ENCODE data around the gene CLTC. TPM values are rescaled to one million over a fixed set of nuclear protein-coding genes. Genes with fewer than 3 reads are reported as not detected.
A peak's percentile ranks its signal among the peaks of the same experiment; 100 is the strongest.

The CLTC gene
- total and polyA plus RNA-seq, 3 experiments from 2014 or later: 41.1 to 183 (median 177) TPM

- CTCF ChIA-PET: interaction anchor here (2.0 kb wide), 1 partner anchor 9 kb away, joined by 4 read pairs; no protein-coding TSS in a partner anchor
- Mint-ChIP-seq H3K4me1 (peaks cover 8 to 25% (median 13%) of the 10 kb centered on the region in 3 donors), H3K27me3 (no peaks in the 10 kb centered on the region), H3K36me3 (peaks cover 0 to 88% (median 6%) of the 10 kb centered on the region in 3 donors), H3K9me3 (no peaks in the 10 kb centered on the region), H3K27ac (peak overlapping the region; percentile 28 to 84 (median 50)), H3K4me3 (no peak overlapping the region)
- no peak for DNase-seq
- Histone ChIP-seq H3K4me3 (ENCODE audit: low read length) (no peak overlapping the region), H3K27ac (ENCODE audit: low read depth, low read length) (no peak overlapping the region), H3K27me3 (ENCODE audit: insufficient read depth, low read length, poor library complexity, severe bottlenecking) (no peaks in the 10 kb centered on the region), H3K36me3 (ENCODE audit: insufficient read depth, low read length) (peaks cover 60% of the 10 kb centered on the region), H3K9me3 (ENCODE audit: low read length) (no peaks in the 10 kb centered on the region), H3K4me1 (ENCODE audit: insufficient read depth, low read length) (no peaks in the 10 kb centered on the region)
- POLR2A ChIA-PET: no interaction called here
Observed at GRCh38 chr17:59669944-59670343, 50.2 kb downstream of the CLTC start.

GRCh38 chr17:59671386-59671785 lies 51.7 kb downstream of the CLTC start:
- peaks cover 8 to 25% (median 13%) of the 10 kb centered on the region in 3 donors for H3K4me1 Mint-ChIP-seq

DNA sequence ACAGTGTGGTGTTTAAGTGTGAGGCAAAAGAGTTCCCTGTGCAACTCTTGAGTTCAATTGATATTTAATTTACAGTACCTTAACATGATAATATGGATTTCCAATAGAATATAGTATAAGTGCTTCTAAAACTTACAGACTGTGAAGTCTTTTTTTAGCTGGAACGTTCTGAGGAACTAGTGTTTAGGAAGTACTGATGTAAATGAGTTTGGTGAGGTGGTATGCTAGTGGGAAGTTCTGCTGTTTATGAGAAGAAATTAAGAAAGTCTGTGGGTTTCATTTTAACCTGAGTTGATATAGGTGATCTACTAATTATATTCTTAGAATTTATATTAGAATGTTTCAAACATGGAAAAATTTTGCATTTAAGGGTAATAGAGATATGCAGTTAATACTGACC lies 55.5 kb downstream of the CLTC start:
- no peak for DNase-seq
- CTCF ChIA-PET: no interaction called here
- H3K36me3 ChIP-seq (ENCODE audit: insufficient read depth, low read length): peaks cover 70% of the 10 kb centered on the region
- POLR2A ChIA-PET: interaction anchor here (0.6 to 1.2 kb wide), 2 partner anchors 9 to 219 kb away, joined by 3 read pairs; no protein-coding TSS in a partner anchor
- H3K4me1 Mint-ChIP-seq: peaks cover 7 to 15% (median 9%) of the 10 kb centered on the region in 3 donors
- no peaks in the 10 kb centered on the region for H3K4me1 ChIP-seq (ENCODE audit: insufficient read depth, low read length)
- H3K9me3 ChIP-seq (ENCODE audit: low read length): no peaks in the 10 kb centered on the region
- H3K27ac ChIP-seq (ENCODE audit: low read depth, low read length): no peak overlapping the region
- peak overlapping the region in 2 of 8 donors; percentile 26 to 29 for H3K27ac Mint-ChIP-seq
- no peaks in the 10 kb centered on the region for H3K9me3 Mint-ChIP-seq
- no peak overlapping the region for H3K4me3 Mint-ChIP-seq
- H3K36me3 Mint-ChIP-seq: peaks cover 0 to 85% (median 9%) of the 10 kb centered on the region in 3 donors
- no peaks in the 10 kb centered on the region for H3K27me3 ChIP-seq (ENCODE audit: insufficient read depth, low read length, poor library complexity, severe bottlenecking)
- no peaks in the 10 kb centered on the region for H3K27me3 Mint-ChIP-seq
- H3K4me3 ChIP-seq (ENCODE audit: low read length): no peak overlapping the region

More at GRCh38 chr17:59671386-59671785, 51.7 kb downstream of the CLTC start:
- Histone ChIP-seq H3K27ac (ENCODE audit: low read depth, low read length) (no peak overlapping the region), H3K9me3 (ENCODE audit: low read length) (no peaks in the 10 kb centered on the region), H3K4me3 (ENCODE audit: low read length) (no peak overlapping the region), H3K4me1 (ENCODE audit: insufficient read depth, low read length) (no peaks in the 10 kb centered on the region), H3K36me3 (ENCODE audit: insufficient read depth, low read length) (peaks cover 61% of the 10 kb centered on the region), H3K27me3 (ENCODE audit: insufficient read depth, low read length, poor library complexity, severe bottlenecking) (no peaks in the 10 kb centered on the region)
- peaks cover 0 to 87% (median 4%) of the 10 kb centered on the region in 3 donors for H3K36me3 Mint-ChIP-seq
- no peak for DNase-seq
- no peaks in the 10 kb centered on the region for H3K9me3 Mint-ChIP-seq
- ChIA-PET CTCF (no interaction called here), POLR2A (interaction anchor here (0.5 kb wide), 1 partner anchor 52 kb away, joined by 3 read pairs; no protein-coding TSS in a partner anchor)
- H3K4me3 Mint-ChIP-seq: no peak overlapping the region
- H3K27me3 Mint-ChIP-seq: no peaks in the 10 kb centered on the region
- H3K27ac Mint-ChIP-seq: peak overlapping the region in 7 of 8 donors; percentile 46 to 82 (median 76)

DNA sequence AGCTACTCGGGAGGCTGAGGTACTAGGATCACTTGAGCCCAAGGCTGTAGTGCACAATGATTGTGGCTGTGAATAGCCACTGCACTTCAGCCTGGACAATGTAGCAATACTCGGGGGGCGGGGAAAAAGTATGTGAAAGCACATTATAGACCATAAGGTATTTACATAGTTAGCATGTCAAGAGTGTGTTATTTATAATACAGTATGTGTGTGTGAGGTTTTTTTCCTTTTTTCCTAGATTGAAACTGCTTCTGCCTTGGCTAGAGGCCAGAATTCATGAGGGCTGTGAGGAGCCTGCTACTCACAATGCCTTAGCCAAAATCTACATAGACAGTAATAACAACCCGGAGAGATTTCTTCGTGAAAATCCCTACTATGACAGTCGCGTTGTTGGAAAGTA lies 57.0 kb downstream of the CLTC start:
- H3K4me3 Mint-ChIP-seq: no peak overlapping the region
- H3K27ac ChIP-seq (ENCODE audit: low read depth, low read length): no peak overlapping the region

DNA sequence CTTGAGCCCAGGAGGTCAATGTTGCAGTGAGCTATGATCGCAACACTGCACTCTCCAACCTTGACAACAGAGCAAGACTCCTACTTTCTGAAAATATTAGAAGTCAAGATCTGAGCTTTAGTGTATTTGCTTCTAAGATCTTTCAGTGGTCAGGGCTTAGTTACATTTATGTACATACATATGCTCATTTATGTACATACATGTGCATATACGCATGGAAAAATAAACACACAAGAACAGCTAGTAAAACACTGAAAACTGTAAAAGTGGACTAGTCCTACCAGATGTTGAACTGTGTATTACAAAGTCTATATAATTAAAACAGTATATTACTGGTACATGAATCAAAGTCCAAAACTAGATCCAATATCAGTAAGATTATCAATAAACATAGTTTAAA lies 59.2 kb downstream of the CLTC start:
- H3K9me3 ChIP-seq (ENCODE audit: low read length): no peaks in the 10 kb centered on the region
- H3K27ac ChIP-seq (ENCODE audit: low read depth, low read length): no peak overlapping the region
- no peaks in the 10 kb centered on the region for H3K27me3 ChIP-seq (ENCODE audit: insufficient read depth, low read length, poor library complexity, severe bottlenecking)
- H3K4me1 ChIP-seq (ENCODE audit: insufficient read depth, low read length): no peaks in the 10 kb centered on the region
- ChIA-PET POLR2A (no interaction called here), CTCF (interaction anchor here (0.7 to 1.3 kb wide), 2 partner anchors 23 to 30 kb away, joined by 3 read pairs; no protein-coding TSS in a partner anchor)
- no peaks in the 10 kb centered on the region for H3K4me1 Mint-ChIP-seq
- peaks cover 86% of the 10 kb centered on the region for H3K36me3 ChIP-seq (ENCODE audit: insufficient read depth, low read length)
- H3K36me3 Mint-ChIP-seq: peaks cover 0 to 93% (median 22%) of the 10 kb centered on the region in 3 donors
- no peak for DNase-seq
- H3K9me3 Mint-ChIP-seq: no peaks in the 10 kb centered on the region
- no peak overlapping the region for H3K27ac Mint-ChIP-seq
- H3K4me3 Mint-ChIP-seq: no peak overlapping the region
- H3K4me3 ChIP-seq (ENCODE audit: low read length): no peak overlapping the region
- H3K27me3 Mint-ChIP-seq: no peaks in the 10 kb centered on the region

More for the DNA sequence above, 57.0 kb downstream of the CLTC start:
- H3K27ac Mint-ChIP-seq: peak overlapping the region in 5 of 8 donors; percentile 15 to 84 (median 71)
- Histone ChIP-seq H3K4me3 (ENCODE audit: low read length) (no peak overlapping the region), H3K36me3 (ENCODE audit: insufficient read depth, low read length) (peaks cover 73% of the 10 kb centered on the region), H3K4me1 (ENCODE audit: insufficient read depth, low read length) (no peaks in the 10 kb centered on the region), H3K27me3 (ENCODE audit: insufficient read depth, low read length, poor library complexity, severe bottlenecking) (no peaks in the 10 kb centered on the region), H3K9me3 (ENCODE audit: low read length) (no peaks in the 10 kb centered on the region)
- peaks cover 0 to 86% (median 12%) of the 10 kb centered on the region in 3 donors for H3K36me3 Mint-ChIP-seq
- no peak for DNase-seq
- H3K27me3 Mint-ChIP-seq: no peaks in the 10 kb centered on the region
- ChIA-PET CTCF (no interaction called here), POLR2A (no interaction called here)
- H3K4me1 Mint-ChIP-seq: peaks cover under 1 to 2% (median under 1%) of the 10 kb centered on the region in 3 donors
- no peaks in the 10 kb centered on the region for H3K9me3 Mint-ChIP-seq

- no peaks in the 10 kb centered on the region for H3K9me3 Mint-ChIP-seq
- H3K4me3 Mint-ChIP-seq: no peak overlapping the region
- H3K27me3 ChIP-seq (ENCODE audit: insufficient read depth, low read length, poor library complexity, severe bottlenecking): no peaks in the 10 kb centered on the region
- ChIA-PET POLR2A (no interaction called here), CTCF (no interaction called here)
- peaks cover 0 to 92% (median 22%) of the 10 kb centered on the region in 3 donors for H3K36me3 Mint-ChIP-seq
- no peaks in the 10 kb centered on the region for H3K4me1 Mint-ChIP-seq
- DNase-seq: no peak
- peaks cover 79% of the 10 kb centered on the region for H3K36me3 ChIP-seq (ENCODE audit: insufficient read depth, low read length)
- H3K27ac ChIP-seq (ENCODE audit: low read depth, low read length): no peak overlapping the region
- no peaks in the 10 kb centered on the region for H3K9me3 ChIP-seq (ENCODE audit: low read length)
- H3K27ac Mint-ChIP-seq: no peak overlapping the region
- no peak overlapping the region for H3K4me3 ChIP-seq (ENCODE audit: low read length)
- H3K4me1 ChIP-seq (ENCODE audit: insufficient read depth, low read length): no peaks in the 10 kb centered on the region
- H3K27me3 Mint-ChIP-seq: no peaks in the 10 kb centered on the region
Observed at GRCh38 chr17:59680314-59680713, 60.6 kb downstream of the CLTC start.

- no peaks in the 10 kb centered on the region for H3K27me3 Mint-ChIP-seq
- peaks cover 7 to 11% (median 9%) of the 10 kb centered on the region in 3 donors for H3K4me1 Mint-ChIP-seq
- no peaks in the 10 kb centered on the region for H3K27me3 ChIP-seq (ENCODE audit: insufficient read depth, low read length, poor library complexity, severe bottlenecking)
- peaks cover 65% of the 10 kb centered on the region for H3K36me3 ChIP-seq (ENCODE audit: insufficient read depth, low read length)
- H3K27ac ChIP-seq (ENCODE audit: low read depth, low read length): no peak overlapping the region
- CTCF ChIA-PET: interaction anchor here (1.3 kb wide), 1 partner anchor 354 kb away, joined by 3 read pairs; no protein-coding TSS in a partner anchor
- no peaks in the 10 kb centered on the region for H3K4me1 ChIP-seq (ENCODE audit: insufficient read depth, low read length)
- no peak overlapping the region for H3K4me3 Mint-ChIP-seq
- no peaks in the 10 kb centered on the region for H3K9me3 ChIP-seq (ENCODE audit: low read length)
- peaks cover 0 to 93% (median 21%) of the 10 kb centered on the region in 3 donors for H3K36me3 Mint-ChIP-seq
- no peaks in the 10 kb centered on the region for H3K9me3 Mint-ChIP-seq
- POLR2A ChIA-PET: interaction anchor here (0.5 kb wide), 1 partner anchor 150 kb away, joined by 9 read pairs; no protein-coding TSS in a partner anchor
- DNase-seq: no peak
- H3K27ac Mint-ChIP-seq: peak overlapping the region in 1 of 8 donors; percentile 3
- no peak overlapping the region for H3K4me3 ChIP-seq (ENCODE audit: low read length)
Observed at GRCh38 chr17:59683283-59683682, 63.6 kb downstream of the CLTC start.

- no peaks in the 10 kb centered on the region for H3K27me3 ChIP-seq (ENCODE audit: insufficient read depth, low read length, poor library complexity, severe bottlenecking)
- H3K4me3 ChIP-seq (ENCODE audit: low read length): no peak overlapping the region
- POLR2A ChIA-PET: no interaction called here
- H3K27ac ChIP-seq (ENCODE audit: low read depth, low read length): no peak overlapping the region
- no peak for DNase-seq
- Mint-ChIP-seq H3K27ac (peak overlapping the region in 3 of 8 donors; percentile 37 to 68 (median 64)), H3K9me3 (no peaks in the 10 kb centered on the region), H3K4me1 (peaks cover 11 to 17% (median 13%) of the 10 kb centered on the region in 3 donors), H3K27me3 (no peaks in the 10 kb centered on the region), H3K4me3 (no peak overlapping the region), H3K36me3 (peaks cover 0 to 92% (median 21%) of the 10 kb centered on the region in 3 donors)
- H3K9me3 ChIP-seq (ENCODE audit: low read length): no peaks in the 10 kb centered on the region
- H3K36me3 ChIP-seq (ENCODE audit: insufficient read depth, low read length): peaks cover 54% of the 10 kb centered on the region
- CTCF ChIA-PET: no interaction called here
- H3K4me1 ChIP-seq (ENCODE audit: insufficient read depth, low read length): no peaks in the 10 kb centered on the region
Observed at GRCh38 chr17:59684967-59685366, 65.3 kb downstream of the CLTC start.

Data from CD8-positive, alpha-beta memory T cell (primary cell).